Left forelimb (tissue), 1 donor: Measurements from ENCODE around the gene TEX48.

Experiments used
- DNase-seq: peaks from one replicate; pipeline ENCODE4 v3.0.0-alpha.2; 2018; ENCODE audit warnings: low spot score

The TEX48 gene

DNA sequence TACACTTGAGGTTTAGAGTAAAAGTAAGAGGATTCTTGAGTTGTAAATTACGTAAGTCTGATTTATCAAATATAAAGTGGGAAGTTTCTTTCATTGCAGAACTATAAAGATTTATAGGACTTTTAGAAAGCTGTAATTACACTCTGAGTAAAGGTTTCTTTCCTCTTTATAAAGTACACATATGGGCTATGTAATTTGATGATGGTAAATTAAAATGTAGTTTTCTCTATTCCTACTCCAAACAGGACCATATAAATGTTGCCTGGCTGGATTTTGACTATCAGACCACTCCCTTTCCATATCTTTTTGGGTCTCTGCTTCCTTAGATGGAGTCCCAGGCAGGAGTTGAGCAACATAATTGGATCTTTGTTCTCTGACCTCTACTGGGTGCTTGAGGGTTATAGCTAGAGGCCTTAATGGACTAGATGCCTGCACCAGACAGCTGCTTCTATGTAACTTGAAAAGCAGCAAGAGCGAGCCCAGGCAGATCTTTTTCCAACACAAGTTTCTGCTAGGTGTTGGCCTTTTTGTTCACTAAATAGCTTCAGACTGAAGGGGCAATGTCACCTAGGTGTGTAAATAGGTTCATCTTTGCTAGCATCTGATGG, 11.4 kb upstream of the TEX48 start:
- DNase-seq, result no peak

DNA sequence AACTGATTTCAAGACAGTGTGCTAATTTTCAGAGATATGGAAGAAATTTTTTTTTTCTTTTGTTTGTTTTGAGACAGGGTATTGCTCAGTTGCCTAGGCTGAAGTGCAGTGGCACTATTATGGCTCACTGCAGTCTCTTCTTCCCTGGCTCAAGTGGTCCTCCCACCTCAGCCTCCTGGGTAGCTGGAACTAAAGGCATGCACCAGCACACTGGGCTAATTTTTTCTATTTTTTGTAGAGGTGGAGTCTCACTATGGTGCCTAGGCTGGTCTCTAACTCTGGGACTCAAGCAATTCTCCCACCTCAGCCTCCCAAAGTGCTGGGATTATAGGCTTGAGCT, 9.9 kb upstream of the TEX48 start:
- DNase-seq, result no peak

GRCh38 chr9:114691046-114691955, 9.3 kb upstream of the TEX48 start:
- DNase-seq, result no peak

- DNase-seq, result no peak
Measured at GRCh38 chr9:114690308-114690707, 8.3 kb upstream of the TEX48 start.

GRCh38 chr9:114689813-114690212, 7.8 kb upstream of the TEX48 start:
- DNase-seq, result no peak

- no peak for DNase-seq
Measured at GRCh38 chr9:114688909-114689610, 7.1 kb upstream of the TEX48 start.

- no peak for DNase-seq
Measured at GRCh38 chr9:114688379-114688778, 6.4 kb upstream of the TEX48 start.

- DNase-seq, result no peak
Measured at GRCh38 chr9:114687034-114687433, 5.0 kb upstream of the TEX48 start.

DNA sequence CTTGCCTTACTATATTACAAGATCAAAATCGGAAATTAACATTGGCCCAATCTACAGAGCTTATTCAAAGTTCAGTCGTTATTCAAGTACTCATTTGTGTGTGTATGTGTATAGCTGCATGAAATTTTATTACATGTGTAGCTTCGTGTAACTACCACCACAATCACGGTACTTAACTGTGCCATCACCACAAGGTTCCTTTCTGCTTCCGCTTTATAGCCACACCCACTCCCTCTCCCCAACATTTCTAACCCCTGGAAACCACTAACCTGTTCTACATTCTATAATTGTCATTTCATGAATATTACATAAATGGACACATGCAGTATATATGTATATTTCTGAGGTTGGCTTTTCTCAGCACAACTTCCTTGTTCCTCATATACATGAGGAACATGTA, 4.0 kb upstream of the TEX48 start:
- no peak for DNase-seq

GRCh38 chr9:114684036-114684435, 2.0 kb upstream of the TEX48 start:
- DNase-seq, result no peak

- DNase-seq, result no peak
Measured at GRCh38 chr9:114682846-114683245, 854 bp upstream of the TEX48 start.

DNA sequence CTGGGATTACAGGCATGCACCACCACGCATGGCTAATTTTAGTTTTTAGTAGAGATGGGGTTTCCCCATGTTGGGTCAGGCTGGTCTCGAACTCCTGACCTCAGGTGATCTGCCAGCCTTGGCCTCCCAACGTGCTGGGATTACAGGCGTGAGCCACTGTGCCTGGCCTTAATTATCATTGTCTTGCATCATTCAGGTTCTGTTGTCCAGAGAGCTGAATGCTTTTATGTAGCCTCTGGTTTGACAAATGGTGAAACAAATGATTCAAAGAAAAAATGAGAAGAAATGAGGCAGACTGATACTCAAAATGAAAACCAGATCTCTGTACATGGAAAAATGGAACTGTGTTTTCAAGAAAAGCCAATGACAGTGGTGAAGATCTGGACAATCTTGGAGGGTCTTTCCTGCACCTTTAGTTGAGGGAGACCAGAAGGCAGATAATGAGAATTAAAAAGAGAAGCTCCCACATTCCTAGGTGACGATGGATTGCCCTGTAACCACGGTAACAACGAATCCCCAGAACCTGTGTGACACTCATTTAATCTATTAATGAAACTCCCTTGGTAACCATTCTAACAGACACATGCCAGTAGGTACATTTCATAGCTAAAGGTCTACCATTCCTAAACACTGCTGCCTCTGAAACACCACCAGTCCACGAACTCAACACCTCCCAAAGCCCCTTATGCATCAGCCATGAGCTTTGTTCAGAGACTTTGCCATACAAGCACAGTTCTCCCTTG, 1.6 kb downstream of the TEX48 start:
- no peak for DNase-seq

DNA sequence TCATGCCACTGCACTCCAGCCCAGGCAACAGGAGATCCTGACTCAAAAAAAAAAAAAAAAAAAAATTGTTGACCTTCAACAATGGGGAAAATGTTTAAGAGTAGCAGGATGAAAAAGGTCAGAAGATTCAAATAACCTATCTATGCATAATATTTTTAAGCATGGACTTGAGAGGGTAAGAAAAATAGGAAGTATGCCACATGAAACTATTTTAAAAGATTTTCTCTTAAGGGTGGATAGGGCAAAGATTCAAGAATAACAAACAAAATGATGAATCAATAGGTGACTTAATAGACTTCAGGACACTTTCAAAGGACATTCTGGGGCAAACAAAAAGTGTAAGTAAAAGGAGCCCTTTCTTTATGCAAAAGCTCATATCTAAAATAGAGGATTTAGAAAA, 3.2 kb downstream of the TEX48 start:
- no peak for DNase-seq

DNA sequence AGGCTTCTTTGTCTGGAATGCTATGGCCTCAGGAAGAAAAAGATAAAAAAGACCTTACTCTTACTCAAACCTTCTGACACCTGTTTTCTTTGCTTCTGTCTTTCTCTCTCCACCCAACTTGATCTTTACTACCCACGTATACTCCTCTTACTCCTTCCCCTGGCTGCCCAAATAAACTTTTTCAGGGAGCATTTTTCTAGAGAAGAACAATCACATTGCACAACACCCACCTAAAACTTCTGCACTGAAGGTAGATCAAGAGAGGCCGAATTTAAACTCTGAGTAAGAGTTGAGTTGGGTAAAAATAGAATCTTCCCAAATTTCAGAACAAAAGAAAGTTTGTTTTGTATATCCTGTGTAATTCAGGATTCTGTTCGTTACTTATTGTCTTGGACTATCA, 3.9 kb downstream of the TEX48 start:
- no peak for DNase-seq

GRCh38 chr9:114677418-114677817, 4.6 kb downstream of the TEX48 start:
- no peak for DNase-seq

DNA sequence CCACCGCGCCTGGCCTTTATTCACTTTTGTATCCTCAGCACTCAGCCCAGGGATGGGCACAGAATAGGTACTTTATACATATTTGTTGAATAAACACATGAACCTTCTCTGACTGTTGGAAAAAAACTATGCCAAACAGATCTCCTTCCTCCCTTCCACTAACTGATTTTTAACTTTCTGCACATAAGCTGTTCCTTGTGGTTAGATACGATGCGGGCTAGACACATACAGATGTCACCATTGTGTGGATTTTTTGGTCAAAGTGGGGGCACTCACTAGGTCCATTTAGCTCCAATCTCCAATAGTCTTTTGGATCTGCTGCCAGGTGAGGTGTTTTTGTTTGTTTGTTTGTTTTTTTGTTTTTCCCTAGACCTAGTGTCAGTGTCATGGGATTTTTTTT, 5.1 kb downstream of the TEX48 start:
- no peak for DNase-seq

DNA sequence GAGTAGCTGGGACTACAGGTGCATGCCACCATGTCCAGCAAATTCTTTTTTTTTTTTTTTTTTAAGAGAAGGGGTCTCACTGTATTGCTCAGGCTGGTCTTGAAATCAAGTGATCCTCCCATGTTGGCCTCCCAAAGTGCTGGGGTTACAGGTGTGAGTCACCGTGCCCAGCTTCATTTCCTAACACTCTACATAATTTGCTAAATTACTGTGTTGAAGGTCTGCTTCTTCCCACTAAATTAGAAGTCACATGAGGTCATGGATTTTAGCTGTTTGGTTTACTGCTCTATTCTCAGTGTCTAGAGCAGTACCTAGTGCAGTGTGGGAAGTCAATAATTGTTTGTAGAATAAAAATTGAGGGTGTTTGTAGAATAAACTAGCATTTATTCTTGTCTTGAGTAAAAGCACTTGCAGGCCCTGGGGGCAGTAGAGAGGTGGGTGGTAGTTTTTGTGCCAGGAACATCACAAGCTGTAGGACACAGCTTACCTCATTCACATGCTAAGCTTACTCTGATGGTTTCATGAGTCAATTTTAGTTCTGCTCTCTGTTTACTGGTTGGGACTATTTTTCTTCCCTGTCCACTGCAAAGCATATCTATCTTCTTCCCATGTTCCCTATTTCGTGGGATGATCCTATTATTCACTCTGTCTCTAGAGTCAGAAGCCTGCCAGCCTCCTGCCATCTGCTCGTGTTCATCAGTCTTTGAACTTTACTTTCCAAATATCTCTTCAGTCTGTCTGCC, 7.0 kb downstream of the TEX48 start:
- no peak for DNase-seq

DNA sequence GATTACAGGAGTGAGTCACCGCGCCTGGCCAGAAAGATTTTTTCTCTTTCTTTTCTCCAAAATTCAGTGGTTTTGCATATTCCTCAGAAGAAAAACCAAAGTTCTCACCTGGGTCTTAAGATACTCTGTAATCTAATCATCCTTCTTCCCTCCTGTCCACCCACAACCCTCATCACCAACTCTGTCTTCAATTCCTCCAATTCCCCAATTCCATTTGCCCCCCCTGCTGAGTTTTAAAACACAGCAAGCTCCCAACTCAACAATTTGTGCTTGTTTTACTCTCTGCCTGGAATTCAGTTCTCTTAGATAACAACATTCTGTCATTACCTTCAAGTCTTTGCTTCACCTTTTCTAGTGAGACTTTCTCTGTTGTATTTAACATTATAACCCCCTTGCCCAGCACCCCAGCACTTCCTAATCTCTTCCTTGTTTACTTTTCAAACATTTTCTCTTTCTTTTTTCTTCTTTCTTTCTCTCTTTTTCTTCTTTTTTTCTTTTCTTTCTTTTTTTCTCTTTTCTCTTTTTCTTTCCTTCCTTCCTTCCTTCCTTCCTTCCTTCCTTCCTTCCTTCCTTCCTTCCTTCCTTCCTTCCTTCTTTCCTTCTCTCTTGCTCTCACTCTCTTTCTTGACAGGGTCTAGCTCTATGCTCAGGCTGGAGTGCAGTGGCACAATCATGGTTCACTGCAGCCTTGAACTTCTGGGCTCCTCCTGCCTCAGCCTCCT, 7.8 kb downstream of the TEX48 start:
- DNase-seq, result no peak

DNA sequence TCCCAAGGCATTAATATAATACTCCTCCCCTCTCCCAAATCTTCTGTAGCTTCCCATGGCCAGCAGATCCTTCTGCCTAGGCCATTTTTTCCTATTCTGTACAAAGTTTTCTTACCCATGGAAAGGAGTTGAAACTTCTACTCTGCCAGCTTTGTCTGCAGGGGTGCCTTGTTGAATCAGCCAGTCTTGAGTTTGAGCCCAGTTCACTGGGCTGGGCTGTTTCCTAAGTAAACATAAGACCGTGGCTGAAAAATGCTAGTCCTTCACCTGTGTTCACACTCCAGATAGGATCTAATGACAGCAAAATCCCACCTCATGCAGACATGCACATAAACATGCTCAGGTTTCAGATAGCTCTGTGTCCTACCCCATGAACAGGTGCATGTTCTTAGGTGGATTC, 10.4 kb downstream of the TEX48 start:
- no peak for DNase-seq

- no peak for DNase-seq
Measured at GRCh38 chr9:114669961-114670360, 12.0 kb downstream of the TEX48 start.

DNA sequence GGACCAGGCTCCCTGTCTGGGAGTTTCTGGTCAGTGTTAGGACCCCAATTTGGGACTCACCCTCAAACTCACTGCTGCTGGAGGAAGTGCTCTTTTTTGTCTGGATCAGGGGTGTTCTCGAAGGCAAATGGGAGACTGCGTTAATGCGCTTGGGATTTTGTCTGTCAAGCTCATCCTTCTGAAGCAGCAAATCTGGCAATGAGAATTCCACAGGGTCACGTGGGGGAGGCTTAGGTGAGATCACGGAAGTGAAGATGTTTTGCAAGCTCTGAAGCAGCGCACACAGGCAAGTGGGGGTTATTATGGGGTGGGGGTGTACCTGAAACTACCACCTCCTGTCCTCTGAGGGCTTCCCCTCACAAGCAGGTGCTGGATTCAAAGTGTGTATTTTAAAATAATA, 13.8 kb downstream of the TEX48 start:
- DNase-seq, result no peak
